ENCODE data around the gene LCE1F.
A peak's percentile ranks its signal among the peaks of the same experiment; 100 is the strongest.

GRCh38 chr1:152777510-152778137 lies 2.7 kb downstream of the LCE1F start:
- TF ChIP-seq EZH2phosphoT487 (IDR thresholded peaks at IDR 0.05; ENCODE audit: low read length) (no peak), CTCF (IDR thresholded peaks at IDR 0.05; ENCODE audit: low read length) (peak; percentile 54)
